Coronary artery (tissue), 2 donors: Measurements from ENCODE around the gene MTMR10.

ENCODE experiments used
- DNase-seq: peaks from one replicate; pipeline ENCODE4 v3.0.0-alpha.2; 2017; ENCODE audit warnings: low spot score
- H3K27ac ChIP-seq, 2 donors: fragments of 200-600 bp; sonication (generic); one replicate each; pipeline ENCODE4 v1.5.1; 2016 to 2019
- H3K4me3 ChIP-seq: fragments of 200-600 bp; sonication (generic); 2 replicates; pipeline ENCODE4 v1.5.1; 2016; ENCODE audit warnings: mild to moderate bottlenecking, moderate library complexity
- TF ChIP-seq, protein P1 (sequence below): fragments of 200-600 bp; sonication (generic); IDR thresholded peaks from one replicate; pipeline ENCODE4 v1.5.1; 2019; ENCODE audit warnings: antibody characterized with exemption

The MTMR10 gene

DNA sequence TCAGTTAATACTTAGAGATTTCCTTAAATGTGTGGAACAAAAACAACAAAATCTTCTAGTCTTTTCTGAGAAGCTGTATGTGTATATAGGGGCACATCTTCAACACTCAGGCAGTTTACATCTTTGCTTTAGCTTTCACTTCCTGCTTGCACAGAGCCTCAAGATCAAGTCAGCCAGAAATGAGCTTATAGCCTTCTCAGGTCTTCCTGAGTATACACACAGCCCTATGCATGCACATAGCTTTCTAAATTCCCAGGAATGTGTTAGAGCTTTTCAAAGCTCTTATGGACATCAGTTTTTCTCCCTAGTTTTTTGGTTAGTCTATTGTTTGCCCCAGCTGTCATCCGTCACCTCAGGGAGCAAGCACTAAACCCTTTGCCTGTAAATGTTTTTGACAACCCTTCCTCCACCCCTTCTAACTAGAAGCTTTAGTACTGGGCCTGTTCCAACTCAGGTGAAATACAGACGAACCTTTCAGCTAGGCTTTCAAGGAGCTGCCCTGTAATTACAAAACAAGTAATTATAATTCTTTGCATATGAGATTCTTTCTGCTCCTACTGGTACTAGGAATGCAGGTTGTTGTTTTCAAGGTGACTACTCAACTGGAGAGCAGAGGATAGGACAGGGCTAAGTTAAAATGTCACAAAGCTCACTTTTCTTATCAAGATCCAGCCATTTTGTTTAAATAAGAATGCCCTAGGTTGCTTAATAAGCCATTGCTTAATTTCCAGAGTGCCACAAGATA is 22.6 kb upstream of the MTMR10 start:
- H3K4me3 ChIP-seq, result no peak overlapping the region
- TF ChIP-seq, protein P1, sequence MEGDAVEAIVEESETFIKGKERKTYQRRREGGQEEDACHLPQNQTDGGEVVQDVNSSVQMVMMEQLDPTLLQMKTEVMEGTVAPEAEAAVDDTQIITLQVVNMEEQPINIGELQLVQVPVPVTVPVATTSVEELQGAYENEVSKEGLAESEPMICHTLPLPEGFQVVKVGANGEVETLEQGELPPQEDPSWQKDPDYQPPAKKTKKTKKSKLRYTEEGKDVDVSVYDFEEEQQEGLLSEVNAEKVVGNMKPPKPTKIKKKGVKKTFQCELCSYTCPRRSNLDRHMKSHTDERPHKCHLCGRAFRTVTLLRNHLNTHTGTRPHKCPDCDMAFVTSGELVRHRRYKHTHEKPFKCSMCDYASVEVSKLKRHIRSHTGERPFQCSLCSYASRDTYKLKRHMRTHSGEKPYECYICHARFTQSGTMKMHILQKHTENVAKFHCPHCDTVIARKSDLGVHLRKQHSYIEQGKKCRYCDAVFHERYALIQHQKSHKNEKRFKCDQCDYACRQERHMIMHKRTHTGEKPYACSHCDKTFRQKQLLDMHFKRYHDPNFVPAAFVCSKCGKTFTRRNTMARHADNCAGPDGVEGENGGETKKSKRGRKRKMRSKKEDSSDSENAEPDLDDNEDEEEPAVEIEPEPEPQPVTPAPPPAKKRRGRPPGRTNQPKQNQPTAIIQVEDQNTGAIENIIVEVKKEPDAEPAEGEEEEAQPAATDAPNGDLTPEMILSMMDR, result no peak
- no peak overlapping the region for H3K27ac ChIP-seq
- no peak for DNase-seq

DNA sequence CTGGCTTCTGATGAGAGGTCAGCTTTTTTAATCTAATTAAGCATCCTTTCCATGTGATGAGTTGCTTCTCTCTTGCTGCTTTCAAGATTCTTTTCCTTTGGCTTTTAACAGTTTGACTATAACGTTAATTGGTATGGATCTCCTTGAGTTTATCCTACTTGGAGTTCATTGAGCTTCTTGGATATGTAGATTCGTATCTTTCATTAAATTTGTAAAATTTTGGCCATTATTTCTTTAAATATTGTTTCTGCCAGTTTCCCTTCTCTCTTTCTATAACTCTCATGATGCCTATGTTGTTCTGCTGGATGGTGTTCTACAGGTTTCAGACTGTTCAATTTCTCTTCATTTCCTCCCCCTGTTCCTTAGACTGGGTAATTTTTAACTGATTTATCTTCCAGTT is 21.0 kb upstream of the MTMR10 start:
- DNase-seq, result no peak
- H3K4me3 ChIP-seq, result no peak overlapping the region
- TF ChIP-seq, protein P1, result no peak
- no peak overlapping the region for H3K27ac ChIP-seq

DNA sequence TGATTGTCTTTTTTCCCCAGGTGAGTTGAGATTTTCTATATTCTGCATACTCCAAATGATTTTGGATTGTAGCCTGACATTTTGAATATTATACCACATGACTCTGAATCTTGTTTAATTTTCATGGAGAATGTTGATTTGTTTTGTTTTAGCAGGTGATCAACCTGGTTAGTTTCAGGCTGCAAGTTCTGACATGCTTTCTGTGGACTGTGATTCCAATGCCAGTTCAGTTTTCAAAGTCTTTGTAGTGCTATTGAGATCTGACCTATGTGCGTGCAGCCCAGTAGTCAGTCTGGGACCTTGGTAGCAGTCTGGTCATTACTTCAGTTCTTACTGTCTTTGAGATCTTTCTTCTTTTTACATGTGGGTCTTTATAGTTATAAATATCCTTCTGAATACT is 18.6 kb upstream of the MTMR10 start:
- TF ChIP-seq, protein P1, result no peak

DNA sequence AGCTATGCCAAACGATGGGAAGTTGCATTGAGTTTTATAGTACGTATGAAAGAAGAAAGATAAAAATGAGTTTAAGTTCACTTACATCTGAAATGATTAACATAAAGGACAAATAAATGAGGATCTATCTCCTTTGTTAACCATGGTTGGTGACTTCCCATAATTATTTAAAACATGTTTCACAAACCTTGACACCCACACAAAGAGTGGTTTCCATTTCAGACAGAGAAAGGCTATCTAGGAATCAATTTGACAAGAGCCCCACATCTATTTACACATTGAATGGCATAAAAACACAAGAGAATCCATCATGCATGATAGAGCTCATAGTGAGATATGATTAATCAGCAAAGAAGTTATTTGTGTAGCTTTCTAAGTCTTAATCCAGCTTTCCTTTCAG is 14.2 kb upstream of the MTMR10 start:
- DNase-seq, result no peak
- TF ChIP-seq, protein P1, result no peak
- no peak overlapping the region for H3K27ac ChIP-seq
- H3K4me3 ChIP-seq, result no peak overlapping the region

More for the DNA sequence above, 18.6 kb upstream of the MTMR10 start:
- no peak overlapping the region for H3K4me3 ChIP-seq
- DNase-seq, result no peak
- H3K27ac ChIP-seq, result no peak overlapping the region

DNA sequence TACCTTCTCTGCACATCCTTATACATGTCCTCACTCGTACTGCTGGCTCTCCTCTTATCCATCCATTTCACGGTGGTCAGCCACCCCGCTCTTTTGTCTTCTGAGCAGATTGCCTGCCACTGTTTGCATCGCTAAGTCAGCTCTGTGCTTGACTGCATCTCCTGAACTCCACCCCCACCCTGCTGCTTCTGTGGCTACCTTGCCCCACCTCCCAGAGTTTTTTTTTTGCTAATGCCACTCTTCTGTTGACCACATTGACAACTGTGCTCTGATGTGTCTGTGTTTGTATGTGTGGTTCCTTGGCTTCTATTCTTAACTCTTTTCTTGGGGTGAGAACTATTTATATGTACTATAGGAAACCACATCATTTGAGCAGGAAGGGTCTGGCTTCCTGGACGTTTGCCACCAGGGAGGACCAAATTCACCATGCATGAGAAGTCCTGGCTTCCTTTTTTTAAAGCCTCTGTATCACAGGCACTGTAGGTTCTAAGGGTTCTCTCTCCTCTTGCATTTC is 12.8 kb upstream of the MTMR10 start:
- TF ChIP-seq, protein P1, result no peak
- no peak for DNase-seq
- H3K4me3 ChIP-seq, result no peak overlapping the region
- no peak overlapping the region for H3K27ac ChIP-seq

DNA sequence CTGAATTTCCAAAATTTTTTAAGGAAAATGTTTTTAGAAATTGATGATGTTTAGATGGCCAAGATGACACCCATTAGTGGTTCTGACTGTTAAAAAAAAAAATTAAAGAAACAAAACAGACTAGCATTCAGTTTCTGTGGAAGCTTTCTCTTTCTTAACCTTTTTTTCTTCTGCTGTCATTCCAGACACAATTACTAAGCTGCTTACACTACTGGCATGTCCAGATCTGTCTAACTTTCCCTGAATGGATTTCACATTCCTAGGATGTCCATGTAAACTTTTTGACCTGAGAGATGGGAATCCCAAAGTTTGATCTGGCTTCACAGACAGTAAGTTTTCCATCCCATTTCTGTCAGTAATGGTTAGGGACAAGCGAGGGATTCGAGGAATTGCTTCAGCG is 10.3 kb upstream of the MTMR10 start:
- no peak for DNase-seq
- Histone ChIP-seq H3K27ac (no peak overlapping the region), H3K4me3 (no peak overlapping the region)
- TF ChIP-seq, protein P1, result no peak

DNA sequence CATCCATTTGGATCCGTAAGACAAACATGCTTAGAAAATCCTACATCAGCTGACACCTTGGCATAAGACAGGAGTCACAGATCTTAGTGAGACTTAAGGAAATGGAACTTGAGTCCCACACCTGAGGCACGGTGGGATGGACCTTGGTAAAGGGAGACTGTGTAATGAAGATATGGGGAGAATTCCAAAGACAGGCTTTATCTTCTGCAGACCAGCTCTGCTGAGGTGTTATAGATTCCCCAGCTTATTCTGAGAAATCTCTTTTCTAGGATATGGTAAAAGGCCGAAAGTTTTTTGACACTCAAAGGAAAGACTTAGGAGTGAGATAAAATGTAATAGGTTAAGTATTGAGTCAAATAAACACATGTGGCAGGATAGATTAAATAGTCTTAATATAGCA is 8.3 kb upstream of the MTMR10 start:
- TF ChIP-seq, protein P1, result no peak
- no peak for DNase-seq
- H3K27ac ChIP-seq, result no peak overlapping the region
- no peak overlapping the region for H3K4me3 ChIP-seq
